ENCODE measurements around the gene TNFRSF4. TPM values are rescaled to one million over a fixed set of nuclear protein-coding genes. Genes with fewer than 3 reads are reported as not detected.
A peak's percentile ranks its signal among the peaks of the same experiment; 100 is the strongest.

Gene TNFRSF4

DNA sequence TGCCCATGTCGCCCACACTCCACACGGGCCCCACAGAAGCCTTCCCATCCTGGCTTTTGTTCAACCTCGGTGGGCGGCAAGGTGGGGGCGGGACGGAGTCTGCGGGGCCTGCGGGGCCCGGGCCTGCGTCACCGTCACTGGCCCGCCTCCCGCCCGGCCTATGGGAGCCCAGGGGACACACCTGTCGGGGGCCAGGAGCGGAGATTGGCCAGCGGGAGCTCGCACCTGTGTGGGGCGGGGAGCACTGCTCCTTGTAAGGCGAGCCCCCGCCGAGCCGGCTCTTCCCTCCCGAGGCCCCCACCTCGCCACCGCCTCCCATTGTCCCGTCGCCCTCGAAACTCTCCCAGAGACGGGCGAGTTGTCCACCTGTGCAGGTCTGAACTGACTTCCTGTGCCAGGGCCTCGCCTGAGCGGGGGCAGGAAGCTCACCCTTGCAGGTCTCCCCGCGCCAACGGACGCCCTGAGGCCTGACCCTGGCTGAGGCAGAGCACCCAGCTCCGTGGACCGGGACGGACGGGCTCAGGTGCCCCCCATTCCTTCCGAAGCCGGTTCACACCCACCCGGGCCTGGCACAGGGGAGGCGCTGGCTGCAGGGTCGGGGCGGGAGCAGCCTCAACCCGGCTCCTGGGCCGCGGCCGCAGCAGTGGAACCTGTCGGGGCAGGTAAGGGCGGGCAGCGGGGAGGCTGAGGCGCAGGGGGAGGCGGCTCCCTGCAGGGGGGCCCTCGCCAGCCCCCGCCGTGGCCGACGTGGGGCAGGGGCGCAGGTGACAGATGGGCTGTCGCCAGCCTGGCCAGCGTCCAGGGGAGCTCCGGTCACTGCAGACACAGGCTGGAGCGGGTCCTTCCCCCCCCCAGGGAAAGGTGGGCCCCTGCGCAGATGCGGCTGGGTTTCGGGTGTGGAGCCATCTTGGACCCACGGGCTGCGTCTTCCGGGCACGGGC is 51.1 kb downstream of the TNFRSF4 start:
- Histone ChIP-seq H3K27me3 (ENCODE audit: insufficient read depth, poor library complexity, severe bottlenecking) (no peaks in the 10 kb centered on the region), H3K27ac (replicated peaks) (no peak overlapping the region), H3K4me3 (replicated peaks; ENCODE audit: insufficient read depth, low read length) (no peak overlapping the region)
- TF ChIP-seq POLR2AphosphoS5 (IDR thresholded peaks at IDR 0.05; ENCODE audit: low read depth) = no peak
- TF ChIP-seq GABPA (IDR thresholded peaks at IDR 0.05; ENCODE audit: low read depth) = no peak
- TF ChIP-seq, protein P1, sequence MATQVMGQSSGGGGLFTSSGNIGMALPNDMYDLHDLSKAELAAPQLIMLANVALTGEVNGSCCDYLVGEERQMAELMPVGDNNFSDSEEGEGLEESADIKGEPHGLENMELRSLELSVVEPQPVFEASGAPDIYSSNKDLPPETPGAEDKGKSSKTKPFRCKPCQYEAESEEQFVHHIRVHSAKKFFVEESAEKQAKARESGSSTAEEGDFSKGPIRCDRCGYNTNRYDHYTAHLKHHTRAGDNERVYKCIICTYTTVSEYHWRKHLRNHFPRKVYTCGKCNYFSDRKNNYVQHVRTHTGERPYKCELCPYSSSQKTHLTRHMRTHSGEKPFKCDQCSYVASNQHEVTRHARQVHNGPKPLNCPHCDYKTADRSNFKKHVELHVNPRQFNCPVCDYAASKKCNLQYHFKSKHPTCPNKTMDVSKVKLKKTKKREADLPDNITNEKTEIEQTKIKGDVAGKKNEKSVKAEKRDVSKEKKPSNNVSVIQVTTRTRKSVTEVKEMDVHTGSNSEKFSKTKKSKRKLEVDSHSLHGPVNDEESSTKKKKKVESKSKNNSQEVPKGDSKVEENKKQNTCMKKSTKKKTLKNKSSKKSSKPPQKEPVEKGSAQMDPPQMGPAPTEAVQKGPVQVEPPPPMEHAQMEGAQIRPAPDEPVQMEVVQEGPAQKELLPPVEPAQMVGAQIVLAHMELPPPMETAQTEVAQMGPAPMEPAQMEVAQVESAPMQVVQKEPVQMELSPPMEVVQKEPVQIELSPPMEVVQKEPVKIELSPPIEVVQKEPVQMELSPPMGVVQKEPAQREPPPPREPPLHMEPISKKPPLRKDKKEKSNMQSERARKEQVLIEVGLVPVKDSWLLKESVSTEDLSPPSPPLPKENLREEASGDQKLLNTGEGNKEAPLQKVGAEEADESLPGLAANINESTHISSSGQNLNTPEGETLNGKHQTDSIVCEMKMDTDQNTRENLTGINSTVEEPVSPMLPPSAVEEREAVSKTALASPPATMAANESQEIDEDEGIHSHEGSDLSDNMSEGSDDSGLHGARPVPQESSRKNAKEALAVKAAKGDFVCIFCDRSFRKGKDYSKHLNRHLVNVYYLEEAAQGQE (IDR thresholded peaks at IDR 0.05; ENCODE audit: insufficient replicate concordance, low read depth) = no peak
- TF ChIP-seq, protein P2, sequence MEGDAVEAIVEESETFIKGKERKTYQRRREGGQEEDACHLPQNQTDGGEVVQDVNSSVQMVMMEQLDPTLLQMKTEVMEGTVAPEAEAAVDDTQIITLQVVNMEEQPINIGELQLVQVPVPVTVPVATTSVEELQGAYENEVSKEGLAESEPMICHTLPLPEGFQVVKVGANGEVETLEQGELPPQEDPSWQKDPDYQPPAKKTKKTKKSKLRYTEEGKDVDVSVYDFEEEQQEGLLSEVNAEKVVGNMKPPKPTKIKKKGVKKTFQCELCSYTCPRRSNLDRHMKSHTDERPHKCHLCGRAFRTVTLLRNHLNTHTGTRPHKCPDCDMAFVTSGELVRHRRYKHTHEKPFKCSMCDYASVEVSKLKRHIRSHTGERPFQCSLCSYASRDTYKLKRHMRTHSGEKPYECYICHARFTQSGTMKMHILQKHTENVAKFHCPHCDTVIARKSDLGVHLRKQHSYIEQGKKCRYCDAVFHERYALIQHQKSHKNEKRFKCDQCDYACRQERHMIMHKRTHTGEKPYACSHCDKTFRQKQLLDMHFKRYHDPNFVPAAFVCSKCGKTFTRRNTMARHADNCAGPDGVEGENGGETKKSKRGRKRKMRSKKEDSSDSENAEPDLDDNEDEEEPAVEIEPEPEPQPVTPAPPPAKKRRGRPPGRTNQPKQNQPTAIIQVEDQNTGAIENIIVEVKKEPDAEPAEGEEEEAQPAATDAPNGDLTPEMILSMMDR (IDR thresholded peaks at IDR 0.05; ENCODE audit: insufficient read depth, low read length) = no peak
- TF ChIP-seq SPI1 (IDR thresholded peaks at IDR 0.05; ENCODE audit: borderline replicate concordance, low read depth) = no peak
- DNase-seq (ENCODE audit: low read depth in 1 of 2, low spot score in 1 of 2) = no peak

DNA sequence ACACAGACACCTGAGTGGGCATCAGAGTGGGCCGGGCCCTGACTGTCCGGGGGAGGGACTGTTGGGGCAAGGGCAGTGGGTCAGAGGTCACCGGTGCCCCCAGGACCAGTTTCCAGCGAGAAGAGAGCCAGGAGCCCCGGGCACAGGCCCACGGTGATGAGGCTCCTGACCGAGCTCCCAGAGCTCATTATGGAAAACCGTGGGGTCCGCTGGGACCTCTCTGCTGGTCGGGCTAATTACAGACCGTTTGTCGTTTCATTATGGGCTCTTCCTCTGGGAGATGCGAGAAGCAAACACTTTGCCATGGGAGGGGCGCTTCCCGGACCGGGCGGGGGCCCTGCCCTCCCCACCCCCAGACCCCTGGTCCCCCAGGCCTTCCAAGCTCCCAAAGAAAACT is 52.3 kb downstream of the TNFRSF4 start:
- no peak for DNase-seq (ENCODE audit: low read depth in 1 of 2, low spot score in 1 of 2)
- no peak overlapping the region for H3K4me3 ChIP-seq (replicated peaks; ENCODE audit: insufficient read depth, low read length)
- no peak overlapping the region for H3K27ac ChIP-seq (replicated peaks)
- no peaks in the 10 kb centered on the region for H3K27me3 ChIP-seq (ENCODE audit: insufficient read depth, poor library complexity, severe bottlenecking)
- TF ChIP-seq, protein P1 (IDR thresholded peaks at IDR 0.05; ENCODE audit: insufficient replicate concordance, low read depth) = no peak
- no peak for TF ChIP-seq GABPA (IDR thresholded peaks at IDR 0.05; ENCODE audit: low read depth)
- TF ChIP-seq POLR2AphosphoS5 (IDR thresholded peaks at IDR 0.05; ENCODE audit: low read depth) = no peak
- TF ChIP-seq SPI1 (IDR thresholded peaks at IDR 0.05; ENCODE audit: borderline replicate concordance, low read depth) = no peak
- TF ChIP-seq, protein P2 (IDR thresholded peaks at IDR 0.05; ENCODE audit: insufficient read depth, low read length) = no peak

Small RNA genes within 50 kb of the gene (microRNA-seq; reads per million reads assigned to microRNA genes)
- gene MIR200A (1.2 reads per million), gene MIR200B (3.3 reads per million, percentile 4 among the genes with 10 or more reads in this experiment), gene MIR429 (not detected)

Measured in HL-60 (cell line).